Parathyroid adenoma (tissue), 2 donors: Measurements from ENCODE around the gene C1QTNF4.

Source experiments
- H2AFZ ChIP-seq: fragments of 300-600 bp; sonication (generic); one replicate; pipeline ENCODE4 v1.7.0; 2017; ENCODE audit warnings: antibody characterized with exemption, mild to moderate bottlenecking
- H3K27ac ChIP-seq: fragments of 300-600 bp; sonication (generic); one replicate; pipeline ENCODE4 v1.7.0; 2017
- H3K27me3 ChIP-seq: fragments of 300-600 bp; sonication (generic); one replicate; pipeline ENCODE4 v1.7.0; 2017; ENCODE audit warnings: low read length; ENCODE audit not compliant: control insufficient read depth, insufficient read depth
- H3K36me3 ChIP-seq: fragments of 300-600 bp; sonication (generic); one replicate; pipeline ENCODE4 v1.7.0; 2017; ENCODE audit warnings: low read length; ENCODE audit not compliant: control insufficient read depth, insufficient read depth
- H3K4me1 ChIP-seq: fragments of 300-600 bp; sonication (generic); one replicate; pipeline ENCODE4 v1.7.0; 2017; ENCODE audit warnings: control low read depth
- H3K4me2 ChIP-seq: fragments of 300-600 bp; sonication (generic); one replicate; pipeline ENCODE4 v1.7.0; 2017; ENCODE audit warnings: low read length
- H3K4me3 ChIP-seq: fragments of 300-600 bp; sonication (generic); one replicate; pipeline ENCODE4 v1.7.0; 2017; ENCODE audit warnings: low read depth, low read length
- H3K79me2 ChIP-seq: fragments of 300-600 bp; sonication (generic); one replicate; pipeline ENCODE4 v1.7.0; 2017; ENCODE audit warnings: control low read depth
- H3K9ac ChIP-seq: fragments of 300-600 bp; sonication (generic); one replicate; pipeline ENCODE4 v1.7.0; 2017; ENCODE audit warnings: mild to moderate bottlenecking
- H3K9me3 ChIP-seq: fragments of 300-600 bp; sonication (generic); one replicate; pipeline ENCODE4 v1.7.0; 2017; ENCODE audit warnings: low read length; ENCODE audit not compliant: control insufficient read depth
- TF ChIP-seq, protein P1 (sequence below): fragments of 300-600 bp; sonication (generic); IDR thresholded peaks from one replicate; pipeline ENCODE4 v1.7.0; 2017; ENCODE audit warnings: antibody characterized with exemption, mild to moderate bottlenecking
- donor health status: primary hyperparathyroidism.

C1QTNF4 gene

DNA sequence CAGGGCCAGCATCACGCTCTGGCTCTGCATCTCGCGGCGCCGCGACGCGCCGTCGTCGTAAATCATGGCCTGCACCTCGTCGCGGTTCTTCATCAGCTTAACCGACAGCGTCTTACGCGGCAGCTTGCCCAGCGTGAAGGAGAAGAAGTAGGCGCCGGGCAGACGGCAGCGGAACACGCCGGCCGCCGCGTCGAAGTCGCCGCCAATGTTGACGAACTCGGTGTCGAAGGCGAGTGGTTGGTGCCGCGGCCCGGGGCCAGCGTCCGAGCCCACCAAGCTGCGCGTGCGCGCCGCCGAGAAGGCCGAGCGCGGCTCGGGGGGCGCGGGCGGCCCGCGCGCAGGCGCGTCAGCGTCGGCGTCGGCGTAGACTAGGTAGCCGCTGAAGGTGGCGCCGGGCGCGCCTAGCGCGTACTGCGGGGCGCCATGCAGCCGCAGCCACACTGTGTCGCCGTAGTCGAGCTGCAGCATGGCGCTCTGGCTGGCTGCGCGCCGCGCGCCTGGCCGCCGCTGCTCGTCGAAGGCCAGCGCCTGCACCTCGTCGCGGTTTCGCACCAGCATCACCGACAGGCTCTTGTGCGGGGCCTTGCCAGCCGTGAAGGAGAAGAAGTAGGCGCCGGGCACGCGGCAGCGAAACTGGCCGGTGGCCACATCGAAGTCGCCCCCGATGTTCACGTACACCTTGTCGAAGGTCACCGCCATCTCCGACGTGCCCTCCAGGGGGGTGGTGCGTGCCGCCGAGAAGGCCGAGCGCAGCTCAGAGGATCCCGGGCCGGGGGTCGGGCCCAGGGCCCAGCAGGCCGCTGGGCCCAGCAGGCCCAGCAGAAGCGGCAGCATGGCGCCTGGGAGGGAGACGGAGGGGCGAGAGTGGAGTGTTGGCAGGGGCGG lies 4.0 kb downstream of the C1QTNF4 start:
- H2AFZ ChIP-seq = no peak overlapping the region
- H3K27ac ChIP-seq = no peak overlapping the region
- no peaks in the 10 kb centered on the region for H3K27me3 ChIP-seq
- no peaks in the 10 kb centered on the region for H3K36me3 ChIP-seq
- H3K79me2 ChIP-seq = no peaks in the 10 kb centered on the region
- H3K9me3 ChIP-seq = no peaks in the 10 kb centered on the region
- TF ChIP-seq, protein P1, sequence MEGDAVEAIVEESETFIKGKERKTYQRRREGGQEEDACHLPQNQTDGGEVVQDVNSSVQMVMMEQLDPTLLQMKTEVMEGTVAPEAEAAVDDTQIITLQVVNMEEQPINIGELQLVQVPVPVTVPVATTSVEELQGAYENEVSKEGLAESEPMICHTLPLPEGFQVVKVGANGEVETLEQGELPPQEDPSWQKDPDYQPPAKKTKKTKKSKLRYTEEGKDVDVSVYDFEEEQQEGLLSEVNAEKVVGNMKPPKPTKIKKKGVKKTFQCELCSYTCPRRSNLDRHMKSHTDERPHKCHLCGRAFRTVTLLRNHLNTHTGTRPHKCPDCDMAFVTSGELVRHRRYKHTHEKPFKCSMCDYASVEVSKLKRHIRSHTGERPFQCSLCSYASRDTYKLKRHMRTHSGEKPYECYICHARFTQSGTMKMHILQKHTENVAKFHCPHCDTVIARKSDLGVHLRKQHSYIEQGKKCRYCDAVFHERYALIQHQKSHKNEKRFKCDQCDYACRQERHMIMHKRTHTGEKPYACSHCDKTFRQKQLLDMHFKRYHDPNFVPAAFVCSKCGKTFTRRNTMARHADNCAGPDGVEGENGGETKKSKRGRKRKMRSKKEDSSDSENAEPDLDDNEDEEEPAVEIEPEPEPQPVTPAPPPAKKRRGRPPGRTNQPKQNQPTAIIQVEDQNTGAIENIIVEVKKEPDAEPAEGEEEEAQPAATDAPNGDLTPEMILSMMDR = no peak
- H3K4me3 ChIP-seq = no peak overlapping the region
- H3K4me2 ChIP-seq = no peak overlapping the region
- peaks cover 4% of the 10 kb centered on the region for H3K4me1 ChIP-seq
- H3K9ac ChIP-seq = no peak overlapping the region

DNA sequence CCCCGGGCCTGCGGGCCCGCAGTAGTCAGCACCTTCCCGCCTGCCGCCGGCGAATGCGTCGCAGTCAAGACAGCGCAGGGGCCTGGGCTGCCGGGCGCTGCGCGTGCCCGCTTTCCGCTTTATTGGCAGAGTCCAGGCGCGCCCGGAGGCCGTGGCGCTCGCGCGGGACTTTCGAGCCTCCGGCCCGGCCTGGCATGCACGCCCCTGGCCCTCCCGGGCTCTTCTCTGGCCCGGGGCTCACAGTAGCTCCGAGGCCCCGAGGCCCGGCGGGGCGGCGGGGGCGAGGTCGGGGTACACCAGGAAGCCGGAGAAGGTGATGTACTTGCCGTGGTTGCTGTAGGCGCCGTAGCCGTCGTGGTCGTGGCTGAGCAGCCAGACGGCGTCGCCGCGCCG lies 4.6 kb downstream of the C1QTNF4 start:
- Histone ChIP-seq H3K79me2 (no peaks in the 10 kb centered on the region), H3K36me3 (no peaks in the 10 kb centered on the region), H3K4me3 (no peak overlapping the region), H3K4me1 (peaks cover 4% of the 10 kb centered on the region), H2AFZ (no peak overlapping the region), H3K9ac (no peak overlapping the region), H3K4me2 (no peak overlapping the region), H3K27ac (no peak overlapping the region), H3K27me3 (no peaks in the 10 kb centered on the region), H3K9me3 (no peaks in the 10 kb centered on the region)
- TF ChIP-seq, protein P1 = no peak

DNA sequence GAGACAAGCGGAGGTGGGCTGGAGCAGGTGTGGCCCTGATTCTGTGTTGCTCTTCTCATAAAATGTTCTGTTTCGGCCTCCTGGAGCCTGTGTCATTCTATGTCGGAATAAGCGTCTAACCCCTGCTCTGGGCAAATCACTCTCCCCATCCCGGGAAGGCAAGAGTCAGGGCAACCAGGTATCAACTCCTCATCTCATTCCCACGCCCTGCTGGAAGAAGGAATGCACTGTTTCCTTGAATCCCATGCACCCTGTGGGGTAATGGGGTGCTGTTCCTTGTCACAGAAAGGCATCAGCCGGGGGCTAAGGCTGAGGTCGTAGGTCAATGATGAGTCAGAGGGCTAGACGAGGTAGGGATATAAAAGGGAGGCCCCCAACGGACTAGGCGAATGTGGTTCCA lies 5.1 kb downstream of the C1QTNF4 start:
- Histone ChIP-seq H3K36me3 (no peaks in the 10 kb centered on the region), H3K27me3 (no peaks in the 10 kb centered on the region), H3K4me3 (no peak overlapping the region), H3K9me3 (no peaks in the 10 kb centered on the region), H3K4me1 (peaks cover 4% of the 10 kb centered on the region), H2AFZ (no peak overlapping the region), H3K79me2 (no peaks in the 10 kb centered on the region), H3K27ac (no peak overlapping the region), H3K4me2 (no peak overlapping the region), H3K9ac (no peak overlapping the region)
- TF ChIP-seq, protein P1 = no peak

DNA sequence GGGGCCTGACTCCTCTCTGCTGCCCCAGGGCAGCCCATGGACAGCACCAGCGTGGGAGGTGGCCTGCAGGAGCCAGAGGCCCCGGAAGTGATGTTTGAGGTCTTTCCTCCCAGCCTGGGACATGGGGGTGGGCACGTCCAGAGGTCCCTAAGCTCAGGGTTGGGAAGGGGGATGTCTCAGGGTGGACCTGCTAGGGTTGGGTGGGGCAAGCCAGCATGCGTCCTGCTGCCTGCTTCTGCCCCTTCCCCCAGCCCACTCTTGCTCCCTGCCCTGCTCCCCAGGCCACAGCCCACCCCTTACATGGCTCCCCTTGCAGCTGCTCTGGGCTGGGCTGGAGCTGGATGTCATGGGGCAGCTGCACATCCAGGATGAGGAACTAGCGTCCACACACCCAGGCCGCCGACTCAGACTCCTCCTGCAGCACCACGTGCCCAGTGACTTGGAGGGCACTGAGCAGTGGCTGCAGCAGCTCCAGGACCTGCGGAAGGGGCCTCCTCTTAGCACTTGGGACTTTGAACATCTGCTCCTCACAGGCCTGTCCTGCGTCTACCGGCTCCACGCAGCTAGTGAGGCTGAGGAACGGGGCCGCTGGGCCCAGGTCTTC lies 6.4 kb downstream of the C1QTNF4 start:
- H3K4me1 ChIP-seq = no peaks in the 10 kb centered on the region
- no peak overlapping the region for H2AFZ ChIP-seq
- H3K36me3 ChIP-seq = no peaks in the 10 kb centered on the region
- TF ChIP-seq, protein P1 = no peak
- no peak overlapping the region for H3K4me2 ChIP-seq
- H3K79me2 ChIP-seq = no peaks in the 10 kb centered on the region
- no peak overlapping the region for H3K9ac ChIP-seq
- H3K4me3 ChIP-seq = no peak overlapping the region
- no peaks in the 10 kb centered on the region for H3K27me3 ChIP-seq
- no peaks in the 10 kb centered on the region for H3K9me3 ChIP-seq
- H3K27ac ChIP-seq = no peak overlapping the region
